ENCODE measurements around the gene SKP2. TPM values are rescaled to one million over a fixed set of nuclear protein-coding genes. Genes with fewer than 3 reads are reported as not detected.
"Not testable (repeated sequence)": the region's sequence is repeated elsewhere in the genome, so short reads cannot be mapped to it uniquely, and the experiment has no call there.

The SKP2 gene
- total and polyA plus RNA-seq, 2 donors from 2014 or later, result 3.4 to 10.9 TPM

DNA sequence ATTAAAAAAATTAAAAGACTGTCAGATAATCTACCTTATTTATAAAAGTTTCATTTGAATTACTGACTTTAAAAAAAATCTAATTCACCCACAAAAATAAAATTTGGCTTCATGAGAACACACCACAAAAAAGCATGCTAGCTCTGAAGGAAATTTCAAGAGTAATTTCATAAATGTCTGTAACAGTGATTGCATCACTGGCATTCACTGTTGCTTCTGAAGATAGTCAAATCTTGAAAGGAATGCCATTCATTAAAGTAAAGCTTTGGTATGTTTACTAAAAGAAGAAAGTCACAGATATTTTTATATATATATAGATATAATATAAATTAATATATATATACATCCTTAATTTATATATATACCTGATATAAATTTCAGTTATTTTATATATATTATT, 46.4 kb downstream of the SKP2 start:
- FAIRE-seq, result no peak
- H3K4me1 ChIP-seq (ENCODE audit: control insufficient read depth in 2 of 3, insufficient read depth in 2 of 3, low read depth in 1 of 3, low read length in 3 of 3), result no peaks in the 10 kb centered on the region
- peaks cover 2 to 14% (median 14%) of the 10 kb centered on the region in 3 donors for H3K36me3 ChIP-seq (ENCODE audit: control insufficient read depth in 2 of 3, insufficient read depth in 3 of 3, low read length in 3 of 3)
- no peak overlapping the region for H3K27ac ChIP-seq (ENCODE audit: low read depth in 2 of 2, low read length in 2 of 2)
- H3K9ac ChIP-seq (ENCODE audit: low read length in 3 of 3), result no peak overlapping the region
- H3K4me3 ChIP-seq (ENCODE audit: low read length in 3 of 3), result no peak overlapping the region
- no peak for DNase-seq
- H3K9me3 ChIP-seq (ENCODE audit: control insufficient read depth in 2 of 3, insufficient read depth in 1 of 3, low read length in 3 of 3), result no peaks in the 10 kb centered on the region
- intact Hi-C loops (cut with DNase I), result no loop called here
- H3K27me3 ChIP-seq (ENCODE audit: control insufficient read depth, insufficient read depth, low read length), result no peaks in the 10 kb centered on the region
- TF ChIP-seq, protein P1, sequence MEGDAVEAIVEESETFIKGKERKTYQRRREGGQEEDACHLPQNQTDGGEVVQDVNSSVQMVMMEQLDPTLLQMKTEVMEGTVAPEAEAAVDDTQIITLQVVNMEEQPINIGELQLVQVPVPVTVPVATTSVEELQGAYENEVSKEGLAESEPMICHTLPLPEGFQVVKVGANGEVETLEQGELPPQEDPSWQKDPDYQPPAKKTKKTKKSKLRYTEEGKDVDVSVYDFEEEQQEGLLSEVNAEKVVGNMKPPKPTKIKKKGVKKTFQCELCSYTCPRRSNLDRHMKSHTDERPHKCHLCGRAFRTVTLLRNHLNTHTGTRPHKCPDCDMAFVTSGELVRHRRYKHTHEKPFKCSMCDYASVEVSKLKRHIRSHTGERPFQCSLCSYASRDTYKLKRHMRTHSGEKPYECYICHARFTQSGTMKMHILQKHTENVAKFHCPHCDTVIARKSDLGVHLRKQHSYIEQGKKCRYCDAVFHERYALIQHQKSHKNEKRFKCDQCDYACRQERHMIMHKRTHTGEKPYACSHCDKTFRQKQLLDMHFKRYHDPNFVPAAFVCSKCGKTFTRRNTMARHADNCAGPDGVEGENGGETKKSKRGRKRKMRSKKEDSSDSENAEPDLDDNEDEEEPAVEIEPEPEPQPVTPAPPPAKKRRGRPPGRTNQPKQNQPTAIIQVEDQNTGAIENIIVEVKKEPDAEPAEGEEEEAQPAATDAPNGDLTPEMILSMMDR (IDR thresholded peaks at IDR 0.05; ENCODE audit: borderline replicate concordance, extremely low read depth, insufficient read depth), result no peak

GRCh38 chr5:36198783-36199182, 46.9 kb downstream of the SKP2 start:
- H3K27ac ChIP-seq (ENCODE audit: low read depth in 2 of 2, low read length in 2 of 2); H3K9me3 ChIP-seq (ENCODE audit: control insufficient read depth in 2 of 3, insufficient read depth in 1 of 3, low read length in 3 of 3); intact Hi-C loops (cut with DNase I); DNase-seq; H3K9ac ChIP-seq (ENCODE audit: low read length in 3 of 3); H3K4me3 ChIP-seq (ENCODE audit: low read length in 3 of 3); FAIRE-seq; H3K4me1 ChIP-seq (ENCODE audit: control insufficient read depth in 2 of 3, insufficient read depth in 2 of 3, low read depth in 1 of 3, low read length in 3 of 3); H3K27me3 ChIP-seq (ENCODE audit: control insufficient read depth, insufficient read depth, low read length): not testable (repeated sequence)
- peaks cover 2 to 14% (median 14%) of the 10 kb centered on the region in 3 donors for H3K36me3 ChIP-seq (ENCODE audit: control insufficient read depth in 2 of 3, insufficient read depth in 3 of 3, low read length in 3 of 3)

GRCh38 chr5:36199620-36200019, 47.7 kb downstream of the SKP2 start:
- DNase-seq, result no peak
- TF ChIP-seq, protein P1 (IDR thresholded peaks at IDR 0.05; ENCODE audit: borderline replicate concordance, extremely low read depth, insufficient read depth), result no peak
- H3K9me3 ChIP-seq (ENCODE audit: control insufficient read depth in 2 of 3, insufficient read depth in 1 of 3, low read length in 3 of 3), result no peaks in the 10 kb centered on the region
- H3K27me3 ChIP-seq (ENCODE audit: control insufficient read depth, insufficient read depth, low read length), result no peaks in the 10 kb centered on the region
- intact Hi-C loops (cut with DNase I), result no loop called here
- H3K9ac ChIP-seq (ENCODE audit: low read length in 3 of 3), result no peak overlapping the region
- peaks cover 2 to 14% (median 14%) of the 10 kb centered on the region in 3 donors for H3K36me3 ChIP-seq (ENCODE audit: control insufficient read depth in 2 of 3, insufficient read depth in 3 of 3, low read length in 3 of 3)
- no peak overlapping the region for H3K27ac ChIP-seq (ENCODE audit: low read depth in 2 of 2, low read length in 2 of 2)
- no peak for FAIRE-seq
- no peaks in the 10 kb centered on the region for H3K4me1 ChIP-seq (ENCODE audit: control insufficient read depth in 2 of 3, insufficient read depth in 2 of 3, low read depth in 1 of 3, low read length in 3 of 3)
- no peak overlapping the region for H3K4me3 ChIP-seq (ENCODE audit: low read length in 3 of 3)

DNA sequence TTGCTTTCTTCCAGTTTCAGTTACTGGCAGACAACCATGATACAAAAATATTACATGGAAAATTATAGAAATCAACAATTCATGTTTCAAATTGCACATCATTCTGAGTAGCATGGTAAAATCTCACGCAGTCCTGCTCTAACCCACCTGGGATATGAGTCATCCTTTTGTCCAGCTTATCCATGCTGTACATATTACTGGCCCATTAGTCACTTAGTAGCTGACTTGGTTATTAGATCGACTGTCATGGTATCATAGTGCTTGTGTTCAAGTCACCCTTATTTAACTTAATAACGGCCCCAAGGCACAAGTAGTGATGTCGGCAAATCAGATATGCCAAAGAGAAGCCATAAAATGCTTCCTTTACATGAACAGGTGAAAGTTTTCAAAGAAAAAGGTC, 48.6 kb downstream of the SKP2 start:
- Histone ChIP-seq H3K9ac (ENCODE audit: low read length in 3 of 3) (no peak overlapping the region), H3K36me3 (ENCODE audit: control insufficient read depth in 2 of 3, insufficient read depth in 3 of 3, low read length in 3 of 3) (peaks cover 2 to 16% (median 14%) of the 10 kb centered on the region in 3 donors), H3K4me1 (ENCODE audit: control insufficient read depth in 2 of 3, insufficient read depth in 2 of 3, low read depth in 1 of 3, low read length in 3 of 3) (no peaks in the 10 kb centered on the region), H3K9me3 (ENCODE audit: control insufficient read depth in 2 of 3, insufficient read depth in 1 of 3, low read length in 3 of 3) (no peaks in the 10 kb centered on the region), H3K4me3 (ENCODE audit: low read length in 3 of 3) (no peak overlapping the region), H3K27me3 (ENCODE audit: control insufficient read depth, insufficient read depth, low read length) (no peaks in the 10 kb centered on the region), H3K27ac (ENCODE audit: low read depth in 2 of 2, low read length in 2 of 2) (no peak overlapping the region)
- DNase-seq, result no peak
- intact Hi-C loops (cut with DNase I), result no loop called here
- FAIRE-seq, result no peak
- TF ChIP-seq, protein P1 (IDR thresholded peaks at IDR 0.05; ENCODE audit: borderline replicate concordance, extremely low read depth, insufficient read depth), result no peak

All from kidney (tissue), 14 donors.